Measurements from ENCODE around the gene PIGW. TPM values are rescaled to one million over a fixed set of nuclear protein-coding genes. Genes with fewer than 3 reads are reported as not detected.

Gene PIGW
- polyA plus RNA-seq, 1 donor from 2014 or later: 7.9 TPM

DNA sequence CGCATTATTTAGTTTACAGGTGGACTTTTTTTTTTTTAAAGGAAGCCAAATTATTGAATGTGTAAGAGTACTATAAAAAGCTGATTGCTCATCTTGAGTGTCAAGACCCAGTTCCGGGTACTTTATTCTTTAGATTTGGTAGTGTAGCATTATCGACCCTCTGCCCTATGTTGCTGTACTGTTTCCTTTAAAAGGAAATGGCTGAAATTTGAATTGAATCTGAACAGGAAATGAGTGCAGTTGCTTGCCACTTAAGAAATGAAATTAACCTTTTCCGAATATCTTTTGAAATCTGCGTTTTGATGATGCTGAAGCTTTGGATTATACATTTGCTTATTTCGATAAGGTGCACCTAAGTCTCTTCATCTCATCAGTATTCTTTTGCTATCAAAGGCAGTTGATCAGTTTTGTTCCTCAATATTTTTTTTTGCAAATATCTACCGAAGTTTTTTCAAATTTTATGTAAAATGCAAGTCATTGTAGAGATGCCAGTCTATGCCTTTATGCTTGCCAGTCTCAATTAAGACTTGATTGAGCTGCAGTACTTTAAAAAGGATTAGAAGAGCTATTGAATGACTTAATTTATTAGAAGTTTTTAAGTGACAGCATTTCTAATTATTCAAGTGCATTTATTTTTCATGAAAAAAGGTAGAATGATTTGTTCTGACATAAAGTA lies 11.8 kb downstream of the PIGW start:
- no peaks in the 10 kb centered on the region for H3K9me3 Mint-ChIP-seq
- H3K27me3 Mint-ChIP-seq: no peaks in the 10 kb centered on the region
- H3K27ac Mint-ChIP-seq: peak overlapping the region; percentile 97 to 100 (median 99)
- no peaks in the 10 kb centered on the region for H3K36me3 Mint-ChIP-seq
- peaks cover 27 to 34% (median 30%) of the 10 kb centered on the region in 3 donors for H3K4me1 Mint-ChIP-seq
- H3K4me3 Mint-ChIP-seq: peak overlapping the region; percentile 95 to 98 (median 98)

DNA sequence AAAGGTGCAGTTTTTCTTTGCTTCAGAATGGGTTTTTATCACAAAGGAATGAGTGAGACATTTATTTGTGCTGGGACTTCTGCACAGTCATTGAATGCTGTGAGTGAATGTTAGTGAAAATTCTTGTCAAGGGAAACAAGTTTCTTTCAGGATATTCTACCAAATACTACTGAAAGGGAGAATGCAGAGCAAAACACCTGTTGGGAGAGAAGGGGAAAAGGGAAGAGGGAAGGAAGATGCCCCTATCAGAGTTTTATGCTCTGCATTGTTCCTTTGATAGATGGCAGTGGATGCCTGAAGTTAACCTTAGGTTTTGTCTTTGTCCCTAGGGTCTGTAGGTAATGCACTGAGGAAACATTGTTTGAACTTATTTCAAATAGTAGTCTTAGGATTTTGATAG lies 13.0 kb downstream of the PIGW start:
- Mint-ChIP-seq H3K27me3 (no peaks in the 10 kb centered on the region), H3K4me1 (peaks cover 22 to 35% (median 33%) of the 10 kb centered on the region in 3 donors), H3K9me3 (no peaks in the 10 kb centered on the region), H3K36me3 (no peaks in the 10 kb centered on the region), H3K4me3 (peak overlapping the region in 2 of 4 donors; percentile 45 to 57), H3K27ac (peak overlapping the region in 2 of 3 donors; percentile 85 to 100)

DNA sequence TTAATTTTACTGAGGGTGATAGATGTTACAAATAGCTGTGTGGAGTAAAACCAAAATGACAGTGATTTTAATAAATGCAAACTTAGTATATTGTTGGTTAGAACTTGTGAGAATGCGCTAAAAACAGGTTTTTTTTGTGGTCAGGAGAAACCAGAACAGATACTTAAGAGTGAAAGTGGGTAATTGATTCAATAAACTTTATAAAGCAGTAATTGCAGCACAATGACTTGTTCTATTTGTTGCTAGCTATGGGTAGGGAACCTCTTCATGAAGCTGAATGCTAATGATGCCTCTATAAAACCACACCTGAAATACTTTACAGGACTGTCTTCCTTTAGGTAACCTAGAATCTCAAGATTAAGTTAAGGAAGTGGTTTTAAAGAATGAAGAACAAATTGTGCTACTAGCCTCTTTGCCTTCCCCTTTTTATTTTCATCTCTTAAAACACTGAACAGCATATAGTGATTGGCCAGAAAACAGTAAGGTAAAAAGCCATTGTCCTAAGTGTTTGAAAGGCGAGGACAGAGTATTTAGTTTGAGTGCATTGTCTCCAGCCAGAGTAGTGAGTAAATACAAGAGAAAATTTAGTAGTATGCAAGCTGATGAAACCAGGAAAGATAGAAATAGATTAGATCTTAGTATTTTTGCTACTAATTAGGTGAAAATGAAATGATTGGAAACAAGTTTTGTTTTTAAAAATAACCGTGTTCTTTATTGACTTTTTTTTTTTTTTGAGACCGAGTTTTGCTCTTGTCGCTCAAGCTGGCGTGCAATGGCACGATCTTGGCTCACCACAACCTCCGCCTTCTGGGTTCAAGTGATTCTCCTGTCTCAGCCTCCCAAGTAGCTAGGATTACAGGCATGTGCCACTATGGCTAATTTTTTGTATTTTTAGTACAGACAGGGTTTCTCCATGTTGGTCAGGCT lies 16.0 kb downstream of the PIGW start:
- H3K27me3 Mint-ChIP-seq: no peaks in the 10 kb centered on the region
- H3K4me3 Mint-ChIP-seq: peak overlapping the region; percentile 34 to 75 (median 54)
- peaks cover 39 to 48% (median 47%) of the 10 kb centered on the region in 3 donors for H3K4me1 Mint-ChIP-seq
- peaks cover 2% of the 10 kb centered on the region for H3K36me3 Mint-ChIP-seq
- no peaks in the 10 kb centered on the region for H3K9me3 Mint-ChIP-seq
- H3K27ac Mint-ChIP-seq: peak overlapping the region; percentile 51 to 60 (median 59)

DNA sequence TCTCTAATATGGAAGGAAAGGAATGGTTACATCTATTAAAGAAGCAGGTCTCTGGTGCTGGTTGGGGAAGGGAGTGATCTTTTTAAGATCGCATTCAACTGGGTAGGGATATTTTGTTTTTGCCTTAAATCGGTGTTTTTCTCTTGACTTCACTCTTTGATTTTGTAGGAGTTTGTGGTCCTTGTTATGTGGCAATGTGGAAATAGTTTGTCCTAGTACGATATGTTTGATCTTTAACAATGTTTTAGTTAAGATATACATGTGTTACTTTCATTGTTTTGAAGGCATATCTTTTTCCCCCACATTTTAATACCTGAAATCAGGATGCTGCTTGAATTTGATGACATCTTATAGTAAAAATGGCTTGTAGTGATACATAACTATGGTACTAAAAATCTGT lies 18.7 kb downstream of the PIGW start:
- Mint-ChIP-seq H3K4me3 (peak overlapping the region in 2 of 4 donors; percentile 61 to 65), H3K4me1 (peaks cover 36 to 44% (median 41%) of the 10 kb centered on the region in 3 donors), H3K36me3 (peaks cover 2% of the 10 kb centered on the region), H3K27ac (peak overlapping the region in 2 of 3 donors; percentile 3 to 33), H3K9me3 (no peaks in the 10 kb centered on the region), H3K27me3 (no peaks in the 10 kb centered on the region)

DNA sequence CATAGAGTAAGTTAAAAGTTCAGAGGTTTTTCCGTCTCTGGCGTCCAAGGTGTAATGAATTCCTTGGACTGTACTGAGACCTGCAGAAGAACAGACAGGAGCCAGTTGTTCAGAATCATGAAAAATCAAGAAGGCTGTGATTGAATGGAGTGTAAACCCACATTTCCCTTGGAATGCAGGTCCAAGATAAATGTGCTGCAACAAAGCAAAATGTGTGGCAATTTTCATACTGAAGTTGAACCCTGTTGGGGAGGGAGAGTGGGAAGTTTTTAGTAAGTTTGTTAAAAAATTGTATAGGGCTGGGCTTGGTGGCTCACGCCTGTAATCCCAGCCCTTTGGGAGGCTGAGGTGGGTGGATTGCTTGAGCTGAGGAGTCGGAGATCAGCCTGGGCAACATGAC lies 31.3 kb downstream of the PIGW start:
- Mint-ChIP-seq H3K9me3 (no peaks in the 10 kb centered on the region), H3K4me1 (peaks cover 5 to 13% (median 9%) of the 10 kb centered on the region in 3 donors), H3K36me3 (peaks cover 4% of the 10 kb centered on the region), H3K4me3 (no peak overlapping the region), H3K27me3 (no peaks in the 10 kb centered on the region), H3K27ac (peak overlapping the region in 1 of 3 donors; percentile 81)

DNA sequence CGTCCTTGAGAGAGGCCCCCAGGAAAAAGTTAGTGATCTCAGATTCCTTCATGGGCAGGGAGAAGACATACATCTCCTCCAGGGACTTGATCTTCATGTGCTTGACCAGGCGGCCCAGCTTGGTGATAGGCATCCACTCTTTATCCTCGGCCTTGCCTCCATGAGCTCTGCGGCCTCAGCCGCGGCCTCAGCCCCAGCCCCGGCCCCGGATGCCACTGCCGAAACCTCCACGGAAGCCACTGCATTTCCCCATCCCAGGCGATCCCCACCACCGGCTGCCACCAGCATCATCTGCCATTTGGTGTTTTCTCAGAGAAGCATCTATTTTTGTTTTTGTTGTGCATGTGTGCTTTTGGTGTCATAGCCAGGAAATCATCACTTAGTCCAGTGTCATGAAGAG lies 40.2 kb downstream of the PIGW start:
- H3K4me3 Mint-ChIP-seq: no peak overlapping the region
- H3K27me3 Mint-ChIP-seq: no peaks in the 10 kb centered on the region
- no peaks in the 10 kb centered on the region for H3K36me3 Mint-ChIP-seq
- H3K27ac Mint-ChIP-seq: peak overlapping the region in 1 of 3 donors; percentile 18
- peaks cover 2 to 11% (median 4%) of the 10 kb centered on the region in 3 donors for H3K4me1 Mint-ChIP-seq
- H3K9me3 Mint-ChIP-seq: no peaks in the 10 kb centered on the region

DNA sequence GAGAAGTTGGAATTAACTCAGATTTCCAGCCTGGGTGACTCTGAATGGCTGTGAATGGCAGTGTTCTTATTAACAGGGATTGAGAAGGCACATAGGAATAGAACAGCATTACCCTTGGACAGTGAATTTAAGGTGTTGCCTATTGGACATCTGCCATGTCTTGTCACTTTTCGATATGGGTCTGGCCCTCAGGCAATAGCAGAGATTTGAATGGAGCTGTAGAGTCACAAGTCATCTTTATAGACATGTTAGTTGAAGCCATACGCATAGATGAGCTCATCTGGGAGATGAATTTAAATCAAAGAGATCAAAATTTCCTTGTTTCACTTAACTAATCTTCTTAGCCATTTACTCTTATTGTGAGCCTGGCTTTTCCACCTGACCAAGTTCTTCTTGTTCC lies 42.0 kb downstream of the PIGW start:
- Mint-ChIP-seq H3K36me3 (peaks cover 2% of the 10 kb centered on the region), H3K4me3 (no peak overlapping the region), H3K4me1 (peaks cover 4 to 11% (median 4%) of the 10 kb centered on the region in 3 donors), H3K9me3 (no peaks in the 10 kb centered on the region), H3K27ac (no peak overlapping the region), H3K27me3 (no peaks in the 10 kb centered on the region)

DNA sequence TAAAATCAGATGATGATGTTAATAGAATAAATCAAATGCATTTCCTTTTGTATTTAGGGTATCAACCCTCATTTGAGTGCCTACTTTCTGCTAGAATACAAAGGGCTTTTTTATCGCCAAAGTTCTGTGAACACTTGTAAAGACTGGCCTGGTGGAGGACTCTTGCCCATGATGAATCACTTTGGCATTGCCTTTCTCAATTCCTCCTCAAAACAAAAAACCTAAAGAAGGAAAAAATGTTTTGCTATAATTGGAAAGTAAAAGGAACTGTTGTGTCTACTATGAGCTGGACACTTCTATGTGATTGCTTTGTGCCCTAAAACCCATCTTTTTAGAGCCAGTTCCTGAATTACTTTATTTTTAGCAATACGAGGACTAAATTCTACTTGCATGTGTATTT lies 43.9 kb downstream of the PIGW start:
- H3K4me3 Mint-ChIP-seq: no peak overlapping the region
- no peaks in the 10 kb centered on the region for H3K9me3 Mint-ChIP-seq
- peaks cover 1 to 4% (median 4%) of the 10 kb centered on the region in 3 donors for H3K4me1 Mint-ChIP-seq
- peaks cover 2% of the 10 kb centered on the region for H3K36me3 Mint-ChIP-seq
- no peaks in the 10 kb centered on the region for H3K27me3 Mint-ChIP-seq
- H3K27ac Mint-ChIP-seq: no peak overlapping the region

DNA sequence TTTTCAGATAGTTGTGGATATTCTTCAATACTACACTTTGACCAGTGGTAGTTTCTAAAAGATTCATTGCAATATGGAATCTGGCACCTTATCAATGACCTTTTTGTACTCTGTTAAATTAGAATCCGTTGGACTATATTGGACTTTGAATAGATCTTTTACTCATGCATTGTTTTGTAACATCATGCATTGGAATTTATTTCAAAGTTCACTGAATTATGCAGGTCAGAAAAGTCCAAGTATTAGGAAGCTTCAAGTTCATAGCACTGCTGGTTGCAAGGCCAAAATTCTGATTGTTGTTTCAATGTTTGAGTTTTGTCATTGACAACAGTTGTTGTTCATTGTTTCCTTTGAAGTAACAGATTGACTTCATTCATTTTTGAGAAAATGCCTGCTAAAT lies 49.0 kb downstream of the PIGW start:
- Mint-ChIP-seq H3K36me3 (peaks cover 2% of the 10 kb centered on the region), H3K27ac (no peak overlapping the region), H3K9me3 (no peaks in the 10 kb centered on the region), H3K4me3 (no peak overlapping the region), H3K27me3 (no peaks in the 10 kb centered on the region), H3K4me1 (peaks cover 0 to 1% (median 0%) of the 10 kb centered on the region in 3 donors)

DNA sequence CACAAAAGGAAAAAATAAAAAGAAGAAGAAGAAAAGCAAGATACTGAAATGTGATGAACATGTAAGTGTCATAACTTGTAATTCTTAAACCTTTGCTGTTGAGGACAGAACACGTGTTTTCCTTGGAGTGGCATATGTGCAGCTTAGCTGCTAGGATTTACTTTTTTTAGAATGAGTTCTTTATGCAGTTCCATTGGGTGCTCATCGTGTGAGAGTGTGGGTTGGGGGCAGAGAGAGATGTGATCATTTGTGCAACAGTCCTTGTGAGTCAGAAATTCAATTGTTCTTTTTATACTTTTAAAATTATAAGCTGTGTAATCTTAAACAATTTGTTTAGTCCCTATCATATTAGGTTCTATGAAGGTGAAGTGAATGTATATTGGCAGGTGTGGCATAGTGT lies 51.4 kb downstream of the PIGW start:
- Mint-ChIP-seq H3K36me3 (peaks cover 4% of the 10 kb centered on the region), H3K4me3 (no peak overlapping the region)

More for the DNA sequence above, 51.4 kb downstream of the PIGW start:
- Mint-ChIP-seq H3K27ac (peak overlapping the region in 1 of 3 donors; percentile 39), H3K4me1 (peaks cover 3 to 13% (median 4%) of the 10 kb centered on the region in 3 donors), H3K9me3 (no peaks in the 10 kb centered on the region), H3K27me3 (no peaks in the 10 kb centered on the region)

Other genes with a start within 250 kb of the PIGW start
- not detected for gene TBC1D3G, start 211.1 kb upstream of the PIGW start, polyA plus RNA-seq
- gene TBC1D3H, start 146.6 kb upstream of the PIGW start, polyA plus RNA-seq: not detected
- 88.1 TPM for gene ZNHIT3, start 48.3 kb upstream of the PIGW start, polyA plus RNA-seq
- gene MYO19, start 119 bp upstream of the PIGW start, polyA plus RNA-seq: 4.2 TPM
- gene GGNBP2, start 9.9 kb downstream of the PIGW start, polyA plus RNA-seq: 84.9 TPM
- 2.8 TPM for gene DHRS11, start 56.9 kb downstream of the PIGW start, polyA plus RNA-seq
- 10.1 TPM for gene MRM1, start 66.6 kb downstream of the PIGW start, polyA plus RNA-seq